Measurements from ENCODE around the gene EYS.
"Not testable (repeated sequence)": the region's sequence is repeated elsewhere in the genome, so short reads cannot be mapped to it uniquely, and the experiment has no call there.

The EYS gene

GRCh38 chr6:63887804-63888203 lies 1819.2 kb downstream of the EYS start:
- DNase-seq (ENCODE audit: extremely low read depth in 1 of 2, low read depth in 1 of 2) = not testable (repeated sequence)

- no peak for DNase-seq (ENCODE audit: extremely low read depth in 1 of 2, low read depth in 1 of 2)
Measured at GRCh38 chr6:63887002-63887751, 1819.8 kb downstream of the EYS start.

- no peak for DNase-seq (ENCODE audit: extremely low read depth in 1 of 2, low read depth in 1 of 2)
Measured at GRCh38 chr6:63886341-63886740, 1820.7 kb downstream of the EYS start.

- DNase-seq (ENCODE audit: extremely low read depth in 1 of 2, low read depth in 1 of 2) = no peak
Measured at GRCh38 chr6:63883597-63883996, 1823.4 kb downstream of the EYS start.

- no peak for DNase-seq (ENCODE audit: extremely low read depth in 1 of 2, low read depth in 1 of 2)
Measured at GRCh38 chr6:63882208-63882607, 1824.8 kb downstream of the EYS start.

GRCh38 chr6:63881791-63882190 lies 1825.2 kb downstream of the EYS start:
- no peak for DNase-seq (ENCODE audit: extremely low read depth in 1 of 2, low read depth in 1 of 2)

GRCh38 chr6:63872233-63872632 lies 1834.8 kb downstream of the EYS start:
- DNase-seq (ENCODE audit: extremely low read depth in 1 of 2, low read depth in 1 of 2) = no peak

GRCh38 chr6:63868351-63868750 lies 1838.7 kb downstream of the EYS start:
- DNase-seq (ENCODE audit: extremely low read depth in 1 of 2, low read depth in 1 of 2) = no peak

- no peak for DNase-seq (ENCODE audit: extremely low read depth in 1 of 2, low read depth in 1 of 2)
Measured at GRCh38 chr6:63864671-63865318, 1842.2 kb downstream of the EYS start.

GRCh38 chr6:63864061-63864460 lies 1843.0 kb downstream of the EYS start:
- DNase-seq (ENCODE audit: extremely low read depth in 1 of 2, low read depth in 1 of 2) = no peak

- no peak for DNase-seq (ENCODE audit: extremely low read depth in 1 of 2, low read depth in 1 of 2)
Measured at GRCh38 chr6:63862486-63863198, 1844.4 kb downstream of the EYS start.

- DNase-seq (ENCODE audit: extremely low read depth in 1 of 2, low read depth in 1 of 2) = no peak
Measured at GRCh38 chr6:63859528-63859927, 1847.5 kb downstream of the EYS start.

- DNase-seq (ENCODE audit: extremely low read depth in 1 of 2, low read depth in 1 of 2) = no peak
Measured at GRCh38 chr6:63858691-63859090, 1848.3 kb downstream of the EYS start.

- DNase-seq (ENCODE audit: extremely low read depth in 1 of 2, low read depth in 1 of 2) = no peak
Measured at GRCh38 chr6:63856271-63856670, 1850.8 kb downstream of the EYS start.

GRCh38 chr6:63844287-63844686 lies 1862.7 kb downstream of the EYS start:
- DNase-seq (ENCODE audit: extremely low read depth in 1 of 2, low read depth in 1 of 2) = no peak

GRCh38 chr6:63839485-63839884 lies 1867.5 kb downstream of the EYS start:
- DNase-seq (ENCODE audit: extremely low read depth in 1 of 2, low read depth in 1 of 2) = no peak

- not testable (repeated sequence) for DNase-seq (ENCODE audit: extremely low read depth in 1 of 2, low read depth in 1 of 2)
Measured at GRCh38 chr6:63828678-63829077, 1878.3 kb downstream of the EYS start.

- DNase-seq (ENCODE audit: extremely low read depth in 1 of 2, low read depth in 1 of 2) = no peak
Measured at GRCh38 chr6:63824722-63825121, 1882.3 kb downstream of the EYS start.

- no peak for DNase-seq (ENCODE audit: extremely low read depth in 1 of 2, low read depth in 1 of 2)
Measured at GRCh38 chr6:63821442-63821841, 1885.6 kb downstream of the EYS start.

- DNase-seq (ENCODE audit: extremely low read depth in 1 of 2, low read depth in 1 of 2) = no peak
Measured at GRCh38 chr6:63819831-63820230, 1887.2 kb downstream of the EYS start.

GRCh38 chr6:63817492-63818050 lies 1889.5 kb downstream of the EYS start:
- no peak for DNase-seq (ENCODE audit: extremely low read depth in 1 of 2, low read depth in 1 of 2)
